Left cardiac atrium (tissue), 4 donors: ENCODE data around the gene RPH3AL. TPM values are rescaled to one million over a fixed set of nuclear protein-coding genes. Genes with fewer than 3 reads are reported as not detected.
"Not testable (repeated sequence)": the region's sequence is repeated elsewhere in the genome, so short reads cannot be mapped to it uniquely, and the experiment has no call there.

Source experiments
- ATAC-seq, 2 donors: fragments of 200-7000 bp; cut with Tn5 transposase; one replicate each; pipeline ENCODE4 v1.9.1; 2020; ENCODE audit warnings: mild to moderate bottlenecking in 2 of 2, moderate library complexity in 2 of 2
- DNase-seq: peaks from one replicate; pipeline ENCODE4 v3.0.0-alpha.2; 2020
- intact Hi-C, 2 donors: fragments of 100-400 bp; cut with DNase I; formaldehyde crosslinking; loops; one replicate each; pipeline versions ENCODE4 v1.14.1 to v1.15.1; 2022 to 2023
- total RNA-seq, 2 donors: library from RNA; stranded (reverse); fragmentation: NEBNext Ultra II Directional; extraction: Animal tissue kit (Norgen Biotek cat#: 25700); gene quantifications; one replicate each; pipeline ENCODE4 v1.2.1, GENCODE V29; 2021
- donor health status: DM: no; HTN: yes; CAD: no.
- donor health status: DM: no; HTN: yes; CAD: no; lungs with severe emphysema.
- donor health status: DM: yes; HTN: yes; CAD: no.
- donor health status: Dilated cardiomyopathy.

Gene RPH3AL
- total RNA-seq, 2 donors from 2014 or later = 5.9 to 10.9 TPM

DNA sequence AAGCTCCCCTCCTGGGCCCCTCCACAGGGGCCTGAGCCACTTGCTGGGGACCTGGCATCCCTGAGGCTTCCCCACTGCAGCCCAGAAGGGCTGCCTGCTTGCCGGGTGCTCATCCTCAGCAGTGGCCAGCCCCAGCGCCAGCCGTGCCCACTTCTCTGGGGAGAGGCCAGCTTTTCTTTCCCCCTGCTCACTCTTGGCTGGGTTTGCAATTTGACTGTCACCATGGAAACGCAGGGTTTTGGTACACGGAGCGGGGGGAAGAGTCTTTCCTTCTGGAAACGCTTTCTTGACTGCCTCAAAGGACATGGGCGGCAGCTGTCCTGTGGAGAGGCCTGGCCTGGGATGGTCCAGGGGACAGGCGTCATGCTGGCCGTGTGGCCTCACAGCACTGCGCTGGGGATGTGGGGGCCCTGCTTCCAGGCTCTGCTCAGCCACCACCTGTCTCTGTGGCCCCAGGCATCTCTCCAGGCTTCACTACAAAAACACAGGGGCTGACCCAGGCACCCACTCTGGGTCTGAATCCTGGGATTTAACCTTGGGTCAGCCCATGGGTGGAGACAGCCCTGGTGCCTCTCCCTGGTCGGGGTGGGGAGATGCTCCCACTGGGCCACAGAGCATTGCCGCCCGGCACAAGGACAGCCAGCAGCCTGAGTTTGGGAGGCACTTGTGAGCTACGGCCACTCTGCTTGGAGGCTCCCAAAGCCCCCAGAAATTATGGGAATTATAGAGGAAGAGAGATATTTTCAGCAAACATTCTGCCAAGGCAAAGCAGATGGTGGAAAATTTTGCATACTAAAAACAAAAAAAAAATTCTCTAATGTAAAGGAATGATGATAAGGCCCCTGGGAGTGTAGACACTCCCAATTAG, 125.3 kb downstream of the RPH3AL start:
- intact Hi-C loops = no loop called here
- ATAC-seq (peak; percentile 24 to 25), DNase-seq (peak; percentile 18)

- DNase-seq = peak; percentile 3
- intact Hi-C loops = no loop called here
- peak; percentile 9 to 12 for ATAC-seq
These were observed 126.2 kb downstream of the RPH3AL start for GRCh38 chr17:226108-227077.

DNA sequence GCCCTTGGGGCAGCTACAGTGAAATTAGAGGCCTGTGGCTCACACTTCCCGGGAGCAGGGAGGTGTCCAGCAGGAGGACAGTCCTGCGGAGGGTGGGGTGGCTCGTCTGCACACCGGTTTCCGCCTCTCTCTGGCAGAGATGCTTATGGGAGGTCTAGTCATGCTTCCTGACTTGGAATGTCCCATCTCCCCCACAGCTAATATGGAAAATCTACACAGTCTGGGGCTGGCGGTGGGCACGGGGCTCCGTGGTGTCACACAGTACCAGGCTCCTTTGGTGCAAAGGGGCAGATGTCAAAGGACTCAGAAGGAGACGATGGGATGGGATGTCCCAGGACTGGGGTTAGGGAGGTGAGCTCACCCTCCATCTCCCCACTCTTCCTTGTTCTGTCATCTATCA, 127.1 kb downstream of the RPH3AL start:
- ATAC-seq (no peak), DNase-seq (peak; percentile 3)
- intact Hi-C loops = no loop called here

- DNase-seq, intact Hi-C loops, ATAC-seq: not testable (repeated sequence)
These were observed 128.0 kb downstream of the RPH3AL start for GRCh38 chr17:224576-224975.

DNA sequence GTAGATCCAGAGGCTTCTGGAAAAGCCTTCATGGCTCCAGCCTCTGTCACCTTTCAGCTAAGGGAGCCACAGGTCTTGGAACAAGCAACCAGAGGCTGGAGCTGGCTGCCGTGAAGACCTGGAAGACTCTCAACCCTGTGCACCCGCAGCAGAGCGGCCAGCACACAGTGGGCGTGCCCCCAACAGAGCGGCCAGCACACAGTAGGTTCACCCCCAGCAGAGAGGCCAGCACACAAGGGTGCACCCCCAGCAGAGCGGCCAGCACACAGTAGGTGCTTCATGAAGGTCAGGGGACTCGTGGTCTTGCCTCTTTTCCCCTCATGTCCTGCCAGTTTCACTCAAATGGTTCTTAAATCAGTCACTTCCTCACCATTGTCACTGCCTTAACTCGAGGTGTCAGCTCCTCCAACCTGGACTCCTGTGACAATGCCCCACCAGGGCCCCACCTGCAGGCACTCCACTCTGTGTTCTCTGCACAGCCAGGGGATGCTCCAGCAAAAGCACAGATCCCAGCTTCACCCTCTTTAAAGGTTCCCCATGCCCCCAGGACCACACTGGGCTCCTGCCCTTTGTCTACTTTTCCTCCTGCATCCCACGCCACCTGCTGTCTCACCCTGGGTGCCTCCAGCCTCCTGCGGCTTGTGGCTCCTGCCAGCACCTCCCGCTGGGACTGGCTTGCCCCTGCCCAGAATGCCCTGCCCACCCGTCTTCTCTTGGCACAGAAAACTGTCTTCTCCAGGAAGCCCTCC, 128.7 kb downstream of the RPH3AL start:
- intact Hi-C loops = no loop called here
- peak in 1 of 2 donors; percentile 15 for ATAC-seq
- peak; percentile 12 for DNase-seq

- peak in 1 of 2 donors; percentile 57 for ATAC-seq
- peak; percentile 53 for DNase-seq
- intact Hi-C loops = no loop called here
These were observed 130.4 kb downstream of the RPH3AL start for GRCh38 chr17:222172-222571.

DNA sequence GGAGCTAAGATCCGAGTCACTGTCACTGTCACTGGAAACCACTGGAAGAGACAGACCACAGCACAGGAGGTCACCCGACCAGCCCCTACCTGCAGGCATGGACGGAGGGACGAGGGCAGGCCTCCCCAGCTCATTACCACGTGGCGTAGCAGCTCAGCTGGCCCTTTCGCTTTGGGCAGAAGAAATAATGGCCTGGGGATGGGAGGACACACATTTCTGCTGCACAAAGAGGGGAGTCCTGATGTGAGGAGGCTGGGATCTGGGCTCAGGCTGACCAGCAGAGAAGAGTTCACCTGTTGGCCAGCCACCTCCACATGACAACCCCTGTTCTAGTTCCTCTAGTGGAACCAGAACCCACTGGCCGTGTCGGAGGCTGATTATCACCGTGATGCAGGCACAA, 132.9 kb downstream of the RPH3AL start:
- ATAC-seq (no peak), DNase-seq (peak; percentile 2)
- intact Hi-C loops = no loop called here

- intact Hi-C loops = no loop called here
- no peak for ATAC-seq
- peak; percentile 10 for DNase-seq
These were observed 134.0 kb downstream of the RPH3AL start for GRCh38 chr17:218432-219110.

- DNase-seq (peak; percentile 2), ATAC-seq (no peak)
- intact Hi-C loops = no loop called here
These were observed 136.0 kb downstream of the RPH3AL start for GRCh38 chr17:216625-217024.

GRCh38 chr17:215563-216478, 136.8 kb downstream of the RPH3AL start:
- intact Hi-C loops = not testable (repeated sequence)
- DNase-seq = peak; percentile 58
- ATAC-seq = peak; percentile 73 to 84

- intact Hi-C loops = no loop called here
- DNase-seq (no peak), ATAC-seq (peak; percentile 18 to 29)
These were observed 137.7 kb downstream of the RPH3AL start for GRCh38 chr17:214881-215331.

GRCh38 chr17:213286-214105, 139.1 kb downstream of the RPH3AL start:
- DNase-seq (no peak), ATAC-seq (no peak)

GRCh38 chr17:210402-210801, 142.2 kb downstream of the RPH3AL start:
- DNase-seq (peak; percentile 10), ATAC-seq (no peak)
- intact Hi-C loops = no loop called here

More at GRCh38 chr17:213286-214105, 139.1 kb downstream of the RPH3AL start:
- intact Hi-C loops = no loop called here

- intact Hi-C loops = no loop called here
- peak; percentile 11 for DNase-seq
- no peak for ATAC-seq
These were observed 144.2 kb downstream of the RPH3AL start for GRCh38 chr17:208429-208828.

DNA sequence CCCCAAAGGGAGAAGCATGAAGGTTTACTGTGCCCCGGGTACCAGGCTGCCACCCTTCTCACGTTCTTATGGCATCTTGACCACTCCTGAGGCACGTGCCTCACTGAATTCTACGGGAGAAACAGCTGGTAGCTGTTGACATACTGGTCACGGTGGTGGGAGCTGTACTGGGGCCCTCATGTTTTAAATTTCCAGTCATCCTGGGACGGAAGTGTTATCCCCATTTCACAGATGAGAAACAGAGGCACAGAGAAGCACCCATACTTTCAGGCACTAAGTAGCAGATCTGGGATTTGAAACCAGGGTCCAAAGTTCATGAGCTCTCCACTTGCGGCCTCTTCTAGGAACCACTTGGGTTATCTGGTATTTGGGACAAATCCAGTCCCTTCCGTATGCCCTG, 144.8 kb downstream of the RPH3AL start:
- ATAC-seq (no peak), DNase-seq (peak; percentile 1)
- intact Hi-C loops = no loop called here

GRCh38 chr17:206941-207560, 145.6 kb downstream of the RPH3AL start:
- ATAC-seq = no peak
- intact Hi-C loops = no loop called here
- DNase-seq = peak; percentile 22
